A549 (cell line): Measurements from ENCODE around the gene NASP. TPM values are rescaled to one million over a fixed set of nuclear protein-coding genes. Genes with fewer than 3 reads are reported as not detected.

Experiments
- ATAC-seq, 2 experiments: fragments of 200-7000 bp in 1 of 2; fragments of >200 bp in 1 of 2; cut with Nextera tagmentation in 1 of 2; cut with Tn5 transposase in 1 of 2; 3 replicates each; pipeline versions ENCODE4 v1.8.0 to v1.9.1; 2018 to 2020; ENCODE audit warnings: mild to moderate bottlenecking in 1 of 2, moderate library complexity in 1 of 2
- CTCF ChIA-PET: fragments of 300-600 bp; sonication (Branson Sonifier 250); formaldehyde crosslinking; extraction: SDS; loops from one replicate; lab custom pipeline; 2021; ENCODE audit warnings: antibody characterized with exemption, inconsistent platforms; lab: Yijun Ruan, JAX
- POLR2A ChIA-PET: fragments of 350-600 bp; formaldehyde crosslinking; extraction: SDS; loops from one replicate; lab custom pipeline; 2021; ENCODE audit warnings: antibody characterized with exemption, inconsistent platforms; lab: Yijun Ruan, JAX
- DNase-seq, 2 experiments: peaks; one replicate each; pipeline versions ENCODE4 v3.0.0 to v3.0.0-alpha.2; 2011 to 2016; ENCODE audit warnings: low read depth in 1 of 2, low spot score in 1 of 2
- FAIRE-seq: peaks from 2 replicates; lab custom pipeline; 2011; peaks lifted over from hg19 to GRCh38; lab: Jason Lieb, UNC
- H3K27ac ChIP-seq, 2 experiments: fragments of >200 bp; sonication (Bioruptor Twin); formaldehyde crosslinking; 3 replicates each; pipeline ENCODE4 v1.5.1; 2016 to 2017
- H3K4me1 ChIP-seq: fragments of >200 bp; sonication (Bioruptor Twin); formaldehyde crosslinking; 3 replicates; pipeline ENCODE4 v1.6.1; 2016
- H3K4me2 ChIP-seq: fragments of >200 bp; sonication (Bioruptor Twin); formaldehyde crosslinking; 3 replicates; pipeline ENCODE4 v1.6.1; 2016
- H3K4me3 ChIP-seq: fragments of >200 bp; sonication (Bioruptor Twin); formaldehyde crosslinking; 3 replicates; pipeline ENCODE4 v1.5.1; 2016
- H3K9me3 ChIP-seq: fragments of >200 bp; sonication (Bioruptor Twin); formaldehyde crosslinking; 3 replicates; pipeline ENCODE4 v1.6.1; 2016
- BHLHE40 ChIP-seq: IDR thresholded peaks from 2 replicates; pipeline ENCODE4 v1.6.1; 2012; ENCODE audit warnings: low read depth, low read length, inconsistent platforms
- CEBPB ChIP-seq, 2 experiments: fragments of >200 bp in 1 of 2; sonication (Bioruptor Twin) in 1 of 2; formaldehyde crosslinking in 1 of 2; IDR thresholded peaks; 2 replicates each; pipeline ENCODE4 v1.6.1; 2012 to 2016
- EHF ChIP-seq: fragments of 250-450 bp; sonication (Bioruptor Pico); IDR thresholded peaks from 2 replicates; pipeline ENCODE4 v1.5.0; 2020; ENCODE audit warnings: mild to moderate bottlenecking
- ESRRA ChIP-seq: fragments of 150-350 bp; IDR thresholded peaks from 2 replicates; pipeline ENCODE4 v1.6.1; 2014; ENCODE audit warnings: mild to moderate bottlenecking, low read length, borderline replicate concordance
- HDAC2 ChIP-seq: fragments of 200-600 bp; sonication (generic); IDR thresholded peaks from 2 replicates; pipeline ENCODE4 v1.6.1; 2016
- HEYL ChIP-seq: fragments of 250-450 bp; sonication (Bioruptor Pico); IDR thresholded peaks from 2 replicates; pipeline ENCODE4 v1.8.0; 2021; ENCODE audit warnings: mild to moderate bottlenecking, moderate library complexity
- JUNB ChIP-seq: fragments of >200 bp; sonication (Bioruptor Twin); formaldehyde crosslinking; IDR thresholded peaks from 2 replicates; pipeline ENCODE4 v1.6.1; 2016
- KDM1A ChIP-seq: fragments of 200-600 bp; sonication (generic); IDR thresholded peaks from 2 replicates; pipeline ENCODE4 v1.6.1; 2016; ENCODE audit warnings: low read depth, mild to moderate bottlenecking
- KDM5A ChIP-seq: fragments of 200-600 bp; sonication (generic); IDR thresholded peaks from 2 replicates; pipeline ENCODE4 v1.6.1; 2016; ENCODE audit warnings: antibody characterized with exemption, mild to moderate bottlenecking
- MAFK ChIP-seq: fragments of 450-650 bp; IDR thresholded peaks from 2 replicates; pipeline ENCODE4 v1.6.1; 2014; ENCODE audit not compliant: partially characterized antibody
- NFE2L2 ChIP-seq: fragments of 150-350 bp; conservative IDR thresholded peaks from 2 replicates; pipeline ENCODE4 v1.6.1; 2014; ENCODE audit warnings: low read length
- NPAS2 ChIP-seq: fragments of 250-450 bp; sonication (Bioruptor Pico); IDR thresholded peaks from 2 replicates; pipeline ENCODE4 v1.8.0; 2022; ENCODE audit warnings: mild to moderate bottlenecking, moderate library complexity, borderline replicate concordance
- RAD21 ChIP-seq, 2 experiments: fragments of >200 bp in 1 of 2; sonication (Bioruptor Twin) in 1 of 2; formaldehyde crosslinking in 1 of 2; IDR thresholded peaks in 1 of 2; conservative IDR thresholded peaks in 1 of 2; 2 replicates in 1 of 2; 3 replicates in 1 of 2; pipeline ENCODE4 v1.6.1; 2012 to 2018; ENCODE audit warnings: inconsistent platforms in 1 of 2
- TP53 ChIP-seq: fragments of 250-450 bp; sonication (Bioruptor Pico); IDR thresholded peaks from 2 replicates; pipeline ENCODE4 v1.5.0; 2021; ENCODE audit warnings: mild to moderate bottlenecking, moderate library complexity
- ZFP36 ChIP-seq: fragments of 450-650 bp; IDR thresholded peaks from 2 replicates; pipeline ENCODE4 v1.6.1; 2014; ENCODE audit warnings: borderline replicate concordance; ENCODE audit not compliant: partially characterized antibody
- WGBS: methylation state at CpG from one replicate; pipeline ENCODE4 v1.1.6; 2017; ENCODE audit errors: missing lambda C conversion rate; 5-methylcytosine and 5-hydroxymethylcytosine counted together
- polyA plus RNA-seq, 4 experiments: library from polyadenylated mRNA; depleted of rRNA in 3 of 4; stranded (reverse); fragments of >200 nt; fragmentation: RNase III in 1 of 4; extraction: RNeasy Plus Mini Kit Qiagen cat#74134 plus additional on column Dnase treatment in 1 of 4; gene quantifications; 2 replicates in 3 of 4; 3 replicates in 1 of 4; pipeline ENCODE4 v1.2.3, GENCODE V29; 2011 to 2017
- small RNA-seq, 6 experiments: library from RNA; depleted of rRNA; stranded (forward); fragments of <200 nt; gene quantifications; one replicate each; pipeline ENCODE3, GENCODE V24; 2012
- TF ChIP-seq, protein P1 (sequence below): fragments of 250-450 bp; sonication (Bioruptor Pico); IDR thresholded peaks from 2 replicates; pipeline ENCODE4 v1.5.0; 2020; ENCODE audit warnings: low read depth, mild to moderate bottlenecking, moderate library complexity
- TF ChIP-seq, protein P2 (sequence below): IDR thresholded peaks from 2 replicates; pipeline ENCODE4 v1.6.1; 2012
- TF ChIP-seq, protein P3 (sequence below): fragments of >200 bp; sonication (Bioruptor Twin); formaldehyde crosslinking; IDR thresholded peaks from 2 replicates; pipeline ENCODE4 v1.6.1; 2016

The NASP gene
- polyA plus RNA-seq, 2 of the 4 experiments (the other 2 are of a cell fraction) = 139 to 272 TPM

DNA sequence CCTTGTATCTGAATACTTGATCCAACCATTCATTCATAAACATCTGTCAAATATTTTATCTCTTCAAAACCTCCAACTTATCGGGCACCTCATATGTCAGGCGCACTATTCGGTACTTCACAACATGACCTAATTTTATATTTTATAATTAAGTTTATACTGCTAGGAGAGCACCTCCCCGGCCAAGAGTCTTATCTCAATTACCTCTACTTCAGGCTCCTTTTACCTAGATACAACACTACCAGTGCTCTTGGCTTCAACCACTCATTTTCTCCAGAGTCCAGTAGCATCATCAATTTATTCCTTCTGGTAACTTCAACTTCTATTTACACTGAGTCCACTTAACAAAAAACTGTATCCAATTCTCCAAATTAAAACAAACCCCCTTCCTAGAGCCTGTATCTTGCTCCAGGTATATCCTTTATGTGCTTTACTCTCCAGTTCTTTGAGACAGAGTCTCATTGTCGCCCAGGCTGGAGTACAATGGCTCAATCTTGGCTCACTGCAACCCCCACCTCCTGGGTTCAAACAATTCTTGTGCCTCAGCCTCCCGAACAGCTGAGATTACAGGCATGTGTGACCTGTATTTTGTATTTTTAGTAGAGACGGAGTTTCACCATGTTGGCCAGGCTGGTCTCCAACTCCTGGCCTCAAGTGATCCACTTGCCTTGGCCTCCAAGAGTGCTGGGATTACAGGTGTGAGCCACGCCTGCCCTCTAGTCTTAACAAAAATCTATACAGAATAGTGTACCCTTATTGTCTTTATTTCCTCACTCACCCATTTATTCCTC, 83.7 kb downstream of the NASP start:
- FAIRE-seq (no peak), ATAC-seq (no peak), DNase-seq (no peak)
- H3K4me3 ChIP-seq = no peak overlapping the region
- H3K4me1 ChIP-seq = peaks cover 17% of the 10 kb centered on the region
- POLR2A ChIA-PET = no interaction called here
- H3K4me2 ChIP-seq = no peak overlapping the region
- no peaks in the 10 kb centered on the region for H3K9me3 ChIP-seq
- TF ChIP-seq MAFK = no peak
- TF ChIP-seq KDM1A = no peak
- TF ChIP-seq HDAC2 = no peak
- no peak for TF ChIP-seq NPAS2 (CRISPR knock-in tag)
- TF ChIP-seq, protein P1, sequence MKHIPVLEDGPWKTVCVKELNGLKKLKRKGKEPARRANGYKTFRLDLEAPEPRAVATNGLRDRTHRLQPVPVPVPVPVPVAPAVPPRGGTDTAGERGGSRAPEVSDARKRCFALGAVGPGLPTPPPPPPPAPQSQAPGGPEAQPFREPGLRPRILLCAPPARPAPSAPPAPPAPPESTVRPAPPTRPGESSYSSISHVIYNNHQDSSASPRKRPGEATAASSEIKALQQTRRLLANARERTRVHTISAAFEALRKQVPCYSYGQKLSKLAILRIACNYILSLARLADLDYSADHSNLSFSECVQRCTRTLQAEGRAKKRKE (CRISPR knock-in tag) = no peak
- TF ChIP-seq TP53 (CRISPR knock-in tag) = no peak
- TF ChIP-seq ZFP36 = no peak
- TF ChIP-seq KDM5A = no peak
- no peak for TF ChIP-seq ESRRA
- no peak for TF ChIP-seq RAD21 (conservative IDR thresholded peaks at IDR 0.05 in 1 of 2, IDR thresholded peaks at IDR 0.05 in 1 of 2)
- no peak for TF ChIP-seq CEBPB (IDR thresholded peaks at IDR 0.05)
- TF ChIP-seq, protein P2, sequence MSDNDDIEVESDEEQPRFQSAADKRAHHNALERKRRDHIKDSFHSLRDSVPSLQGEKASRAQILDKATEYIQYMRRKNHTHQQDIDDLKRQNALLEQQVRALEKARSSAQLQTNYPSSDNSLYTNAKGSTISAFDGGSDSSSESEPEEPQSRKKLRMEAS = no peak
- TF ChIP-seq HEYL (CRISPR knock-in tag) = no peak
- TF ChIP-seq JUNB = no peak
- no peak for TF ChIP-seq BHLHE40
- TF ChIP-seq, protein P3, sequence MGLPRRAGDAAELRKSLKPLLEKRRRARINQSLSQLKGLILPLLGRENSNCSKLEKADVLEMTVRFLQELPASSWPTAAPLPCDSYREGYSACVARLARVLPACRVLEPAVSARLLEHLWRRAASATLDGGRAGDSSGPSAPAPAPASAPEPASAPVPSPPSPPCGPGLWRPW = no peak
- TF ChIP-seq EHF = no peak
- no peak for TF ChIP-seq NFE2L2
- no peak overlapping the region for H3K27ac ChIP-seq
- 93% methylated on average over 8 of the region's 8 CpGs for WGBS
- CTCF ChIA-PET = no interaction called here

Small RNA genes lying within 50 kb of the gene (small RNA-seq; reads per million reads assigned to genes)
- gene AL355480.1 = 0 reads per million in 6 experiments
- gene AL355480.2 = 0 reads per million in 6 experiments
- 0 reads per million in 6 experiments for gene AL355480.3
- gene AL355480.4 = 0 reads per million in 6 experiments

Other genes starting within 250 kb of the NASP start
- 13.3 and 14.9 TPM in 2 replicates for gene TOE1, start 243.9 kb upstream of the NASP start, polyA plus RNA-seq (2011; rRNA removed)
- gene TOE1, start 243.9 kb upstream of the NASP start, polyA plus RNA-seq (2017; fragmentation: RNase III; extraction: RNeasy Plus Mini Kit Qiagen cat#74134 plus additional on column Dnase treatment) = 13.7 to 16.3 TPM (median 15.8 TPM) in 3 replicates
- gene MUTYH, start 243.6 kb upstream of the NASP start, polyA plus RNA-seq (2011; rRNA removed) = 9.0 and 9.4 TPM in 2 replicates
- 12.4 to 15.2 TPM (median 12.6 TPM) in 3 replicates for gene MUTYH, start 243.6 kb upstream of the NASP start, polyA plus RNA-seq (2017; fragmentation: RNase III; extraction: RNeasy Plus Mini Kit Qiagen cat#74134 plus additional on column Dnase treatment)
- 0.48 and 0.58 TPM in 2 replicates for gene TESK2, start 92.9 kb upstream of the NASP start, polyA plus RNA-seq (2011; rRNA removed)
- gene TESK2, start 92.9 kb upstream of the NASP start, polyA plus RNA-seq (2017; fragmentation: RNase III; extraction: RNeasy Plus Mini Kit Qiagen cat#74134 plus additional on column Dnase treatment) = 0.22 to 0.28 TPM (median 0.26 TPM) in 3 replicates
- 4.0 and 5.3 TPM in 2 replicates for gene CCDC163, start 84.0 kb upstream of the NASP start, polyA plus RNA-seq (2011; rRNA removed)
- 1.8 to 2.6 TPM (median 2.4 TPM) in 3 replicates for gene CCDC163, start 84.0 kb upstream of the NASP start, polyA plus RNA-seq (2017; fragmentation: RNase III; extraction: RNeasy Plus Mini Kit Qiagen cat#74134 plus additional on column Dnase treatment)
- gene MMACHC, start 83.7 kb upstream of the NASP start, polyA plus RNA-seq (2011; rRNA removed) = 2.3 and 2.7 TPM in 2 replicates
- gene MMACHC, start 83.7 kb upstream of the NASP start, polyA plus RNA-seq (2017; fragmentation: RNase III; extraction: RNeasy Plus Mini Kit Qiagen cat#74134 plus additional on column Dnase treatment) = 3.0 to 4.0 TPM (median 3.6 TPM) in 3 replicates
- gene PRDX1, start 62.2 kb upstream of the NASP start, polyA plus RNA-seq (2011; rRNA removed) = 2,329 and 2,391 TPM in 2 replicates
- 2,513 to 2,709 TPM (median 2,555 TPM) in 3 replicates for gene PRDX1, start 62.2 kb upstream of the NASP start, polyA plus RNA-seq (2017; fragmentation: RNase III; extraction: RNeasy Plus Mini Kit Qiagen cat#74134 plus additional on column Dnase treatment)
- gene AKR1A1, start 33.2 kb upstream of the NASP start, polyA plus RNA-seq (2011; rRNA removed) = 110 and 139 TPM in 2 replicates
- gene AKR1A1, start 33.2 kb upstream of the NASP start, polyA plus RNA-seq (2017; fragmentation: RNase III; extraction: RNeasy Plus Mini Kit Qiagen cat#74134 plus additional on column Dnase treatment) = 77.3 to 92.8 TPM (median 89.0 TPM) in 3 replicates
- 0.38 and 0.50 TPM in 2 replicates for gene CCDC17, start 40.0 kb downstream of the NASP start, polyA plus RNA-seq (2011; rRNA removed)
- 0.26 to 0.66 TPM (median 0.49 TPM) in 3 replicates for gene CCDC17, start 40.0 kb downstream of the NASP start, polyA plus RNA-seq (2017; fragmentation: RNase III; extraction: RNeasy Plus Mini Kit Qiagen cat#74134 plus additional on column Dnase treatment)
- gene GPBP1L1, start 102.5 kb downstream of the NASP start, polyA plus RNA-seq (2011; rRNA removed) = 61.3 and 74.0 TPM in 2 replicates
- 47.7 to 50.9 TPM (median 50.5 TPM) in 3 replicates for gene GPBP1L1, start 102.5 kb downstream of the NASP start, polyA plus RNA-seq (2017; fragmentation: RNase III; extraction: RNeasy Plus Mini Kit Qiagen cat#74134 plus additional on column Dnase treatment)
- gene TMEM69, start 104.1 kb downstream of the NASP start, polyA plus RNA-seq (2011; rRNA removed) = 50.8 and 65.4 TPM in 2 replicates
- gene TMEM69, start 104.1 kb downstream of the NASP start, polyA plus RNA-seq (2017; fragmentation: RNase III; extraction: RNeasy Plus Mini Kit Qiagen cat#74134 plus additional on column Dnase treatment) = 21.6 to 23.1 TPM (median 22.7 TPM) in 3 replicates
- gene IPP, start 166.6 kb downstream of the NASP start, polyA plus RNA-seq (2011; rRNA removed) = 9.7 and 11.9 TPM in 2 replicates
- 5.7 to 7.6 TPM (median 7.3 TPM) in 3 replicates for gene IPP, start 166.6 kb downstream of the NASP start, polyA plus RNA-seq (2017; fragmentation: RNase III; extraction: RNeasy Plus Mini Kit Qiagen cat#74134 plus additional on column Dnase treatment)
- 19.3 and 23.6 TPM in 2 replicates for gene MAST2, start 219.6 kb downstream of the NASP start, polyA plus RNA-seq (2011; rRNA removed)
- 16.8 to 20.5 TPM (median 18.5 TPM) in 3 replicates for gene MAST2, start 219.6 kb downstream of the NASP start, polyA plus RNA-seq (2017; fragmentation: RNase III; extraction: RNeasy Plus Mini Kit Qiagen cat#74134 plus additional on column Dnase treatment)